GM13977 (cell line): ENCODE measurements around the gene PRKCE.

Experiments
- DNase-seq: peaks from one replicate; pipeline ENCODE4 v3.0.0; 2012; ENCODE audit warnings: low spot score
- CTCF ChIP-seq: IDR thresholded peaks from 2 replicates; pipeline ENCODE4 v1.5.1; 2012; ENCODE audit warnings: mild to moderate bottlenecking, control low read depth; ENCODE audit not compliant: insufficient read depth; ENCODE audit errors: extremely low read depth, missing control alignments
- in situ Hi-C: fragments of 300-500 bp; cut with MboI; formaldehyde crosslinking; loops from one replicate; pipeline ENCODE4 v1.12.0; 2022; ENCODE audit warnings: low sequenced_read_pairs, low pct_unique_long_range_greater_than_20kb, mixed read lengths, inconsistent platforms; ENCODE audit not compliant: unreplicated experiment

PRKCE gene

GRCh38 chr2:46181789-46182530 is 530.5 kb downstream of the PRKCE start:
- DNase-seq, result no peak
- TF ChIP-seq CTCF, result no peak
- in situ Hi-C loops, result no loop called here

DNA sequence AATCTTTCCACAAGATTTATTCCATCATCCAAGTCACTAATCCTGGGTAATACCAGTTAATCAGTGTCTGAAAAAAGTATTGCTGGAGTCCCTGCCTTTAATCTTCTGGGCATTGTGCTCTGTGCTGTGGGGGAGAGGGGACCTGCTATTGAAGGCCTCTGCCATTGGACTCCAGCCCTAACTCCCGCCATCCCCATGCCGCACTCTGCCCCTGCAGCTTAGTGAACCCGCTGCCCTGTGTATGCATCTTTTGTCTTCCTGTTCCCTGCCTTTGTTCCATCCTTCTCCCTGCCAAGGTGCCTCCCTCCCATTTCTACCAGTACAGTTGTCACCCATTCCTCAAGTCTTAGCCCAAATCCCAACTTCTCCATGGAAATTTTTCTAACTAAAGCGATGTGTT is 532.0 kb downstream of the PRKCE start:
- no peak for DNase-seq
- in situ Hi-C loops, result no loop called here
- TF ChIP-seq CTCF, result no peak

DNA sequence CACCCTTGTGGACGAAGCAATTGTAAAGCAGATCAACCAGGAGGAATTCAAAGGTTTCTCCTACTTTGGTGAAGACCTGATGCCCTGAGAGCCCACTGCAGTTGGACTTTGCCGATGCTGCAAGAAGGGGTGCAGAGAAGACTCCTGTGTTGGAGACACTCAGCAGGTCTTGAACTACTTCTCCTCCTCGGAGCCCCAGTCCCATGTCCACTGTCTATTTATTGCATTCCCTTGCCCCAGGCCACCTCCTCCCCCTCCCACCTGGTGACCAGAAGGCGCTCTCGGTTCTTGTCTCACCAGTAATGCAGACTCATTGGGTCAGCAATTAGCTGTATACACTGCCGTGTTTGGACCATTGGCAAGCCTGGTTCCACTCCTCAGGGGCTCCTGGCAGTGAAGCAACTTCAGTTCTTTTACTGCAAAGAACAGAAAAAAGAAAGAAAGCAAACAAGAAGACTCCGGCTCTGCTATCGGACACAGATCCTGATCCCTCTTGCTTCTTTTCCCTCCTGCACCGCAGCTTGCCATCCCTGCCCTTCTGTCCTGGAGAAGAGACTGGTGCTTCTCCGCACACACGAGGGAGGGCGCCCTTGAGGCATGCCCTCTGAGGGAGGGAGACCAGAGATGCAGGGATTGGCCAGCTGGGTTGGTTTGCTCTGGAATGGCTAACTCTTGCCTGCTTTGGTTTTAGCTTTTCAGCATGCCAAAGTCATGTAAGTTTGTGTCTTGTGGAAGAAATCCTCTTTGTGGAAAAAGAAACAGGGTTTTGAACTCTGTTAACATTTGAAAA is 533.5 kb downstream of the PRKCE start:
- DNase-seq, result no peak
- TF ChIP-seq CTCF, result peak; percentile 25
- in situ Hi-C loops, result no loop called here

DNA sequence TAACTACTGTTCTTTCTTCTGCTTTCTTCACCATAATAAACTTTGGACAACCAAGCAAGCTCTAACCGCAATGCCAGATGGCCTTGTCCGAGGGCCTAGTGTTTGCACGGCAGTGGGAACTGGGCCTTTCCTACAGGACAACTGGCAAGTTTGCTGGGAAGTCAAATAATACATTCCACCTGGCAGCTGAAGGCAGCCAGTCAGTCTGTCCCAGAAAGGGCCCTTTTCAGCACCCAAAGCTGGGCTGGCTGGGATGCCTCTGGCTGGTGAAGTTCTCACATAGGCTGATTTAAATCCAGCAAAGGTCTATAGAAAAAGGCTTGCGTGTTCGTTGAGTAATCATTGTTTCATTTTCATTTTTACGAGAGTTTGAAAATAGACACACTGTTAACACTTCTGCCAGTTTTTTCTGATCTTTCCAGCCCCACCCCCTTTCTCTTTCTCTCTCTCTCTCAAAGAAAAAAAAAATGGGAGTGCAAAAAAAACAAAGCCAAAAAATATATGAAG is 535.7 kb downstream of the PRKCE start:
- TF ChIP-seq CTCF, result no peak
- DNase-seq, result peak; percentile 79
- in situ Hi-C loops, result no loop called here

DNA sequence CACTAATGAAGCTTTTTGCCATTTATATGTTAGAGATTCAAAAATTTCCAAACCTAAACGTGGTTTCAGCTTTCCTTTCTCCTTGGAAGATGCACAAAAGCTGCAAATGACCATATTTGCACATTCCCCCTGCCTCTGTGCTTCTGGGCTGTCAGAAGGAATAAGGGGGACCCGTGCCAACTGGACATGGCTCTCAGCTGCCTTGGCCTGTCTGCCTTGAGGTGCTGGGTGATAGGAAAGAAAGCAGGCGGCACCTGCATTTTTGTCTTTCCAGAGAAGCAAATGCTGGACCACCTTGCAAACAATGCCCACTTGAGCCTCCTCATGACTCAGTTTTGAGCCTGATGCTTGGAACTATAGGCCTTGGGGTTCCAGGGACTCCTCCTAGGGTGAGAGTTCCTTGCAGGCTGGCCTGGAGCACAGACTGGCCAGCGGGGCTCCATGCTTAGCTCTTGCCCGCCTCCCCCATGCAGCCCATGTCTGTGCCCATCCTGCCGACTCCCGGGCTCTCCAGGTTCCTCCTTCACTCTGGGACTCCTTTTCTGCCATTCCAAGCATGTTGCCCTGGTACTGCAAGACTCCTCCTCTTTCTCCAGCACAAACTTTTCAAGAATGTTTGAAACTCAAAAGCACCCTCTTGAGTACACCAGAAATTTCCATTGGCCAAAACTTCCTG is 536.7 kb downstream of the PRKCE start:
- TF ChIP-seq CTCF, result no peak
- in situ Hi-C loops, result no loop called here

GRCh38 chr2:46193356-46193755 is 541.9 kb downstream of the PRKCE start:
- no peak for DNase-seq
- in situ Hi-C loops, result no loop called here
- no peak for TF ChIP-seq CTCF

More for the DNA sequence above, 536.7 kb downstream of the PRKCE start:
- no peak for DNase-seq
